ENCODE results near the gene KLF13. TPM values are rescaled to one million over a fixed set of nuclear protein-coding genes. Genes with fewer than 3 reads are reported as not detected.

KLF13 gene
- total RNA-seq, 1 experiment from 2014 or later: 60.1 TPM

GRCh38 chr15:31323627-31324026 is 3.0 kb upstream of the KLF13 start:
- CTCF ChIA-PET: interaction anchor here (1.9 kb wide), 1 partner anchor 108 kb away, joined by 5 read pairs; no protein-coding TSS in a partner anchor
- Histone ChIP-seq H3K4me3 (replicated peaks in 1 of 2; ENCODE audit: low read depth in 1 of 2, low read length in 2 of 2) (no peak overlapping the region), H3K4me1 (ENCODE audit: control insufficient read depth in 1 of 2, insufficient read depth in 2 of 2, low read length in 2 of 2) (peaks cover 4 to 13% of the 10 kb centered on the region in 2 experiments; a peak in 2 of 4 replicates), H3K27ac (ENCODE audit: low read depth, low read length) (no peak overlapping the region), H4K20me1 (ENCODE audit: insufficient read depth) (no peaks in the 10 kb centered on the region), H3K9ac (ENCODE audit: low read length) (no peak overlapping the region), H3K9me2 (ENCODE audit: insufficient read depth) (no peaks in the 10 kb centered on the region), H2AFZ (ENCODE audit: low read depth, low read length, poor library complexity, severe bottlenecking) (no peak overlapping the region), H3K4me2 (ENCODE audit: low read length) (no peak overlapping the region), H3K9me3 (ENCODE audit: control insufficient read depth in 1 of 2, insufficient read depth in 1 of 2, low read depth in 1 of 2, low read length in 2 of 2) (no peaks in the 10 kb centered on the region), H3K79me2 (ENCODE audit: insufficient read depth, low read length) (no peaks in the 10 kb centered on the region), H3K27me3 (ENCODE audit: insufficient read depth, low read length) (no peaks in the 10 kb centered on the region), H3K36me3 (ENCODE audit: control insufficient read depth in 1 of 2, insufficient read depth in 2 of 2, low read length in 2 of 2) (no peaks in the 10 kb centered on the region)
- RAD21 ChIA-PET (ENCODE audit: low non-redundant PET in 1 of 2, low total read pairs in 2 of 2, uncharacterized antibody in 2 of 2, unreplicated experiment in 2 of 2): no interaction called here
- TF ChIP-seq CTCF (IDR thresholded peaks at IDR 0.05 in 2 of 3, conservative IDR thresholded peaks at IDR 0.05 in 1 of 3; ENCODE audit: borderline replicate concordance in 1 of 3, insufficient read depth in 1 of 3, low read depth in 2 of 3, low read length in 2 of 3) (no peak), EZH2phosphoT487 (IDR thresholded peaks at IDR 0.05; ENCODE audit: borderline replicate concordance) (no peak), MAX (IDR thresholded peaks at IDR 0.05) (no peak), RAD21 (IDR thresholded peaks at IDR 0.05; ENCODE audit: low read depth) (no peak), ZNF274 (IDR thresholded peaks at IDR 0.05; ENCODE audit: low read depth, low read length) (no peak), FOSL1 (IDR thresholded peaks at IDR 0.05; ENCODE audit: low read depth) (no peak), ZBTB33 (IDR thresholded peaks at IDR 0.05; ENCODE audit: extremely low read depth, insufficient replicate concordance, low read length) (no peak), EGR1 (IDR thresholded peaks at IDR 0.05; ENCODE audit: low read depth) (no peak), ZFX (IDR thresholded peaks at IDR 0.05) (no peak), SRF (IDR thresholded peaks at IDR 0.05; ENCODE audit: low read depth) (no peak), SIN3A (IDR thresholded peaks at IDR 0.05; ENCODE audit: low read depth) (no peak), YY1 (IDR thresholded peaks at IDR 0.05; ENCODE audit: extremely low read depth, insufficient replicate concordance, low read depth, low read length) (no peak), CBX3 (IDR thresholded peaks at IDR 0.05; ENCODE audit: low read depth) (no peak), EZH2 (IDR thresholded peaks at IDR 0.05) (no peak), JUND (IDR thresholded peaks at IDR 0.05) (no peak), SP1 (IDR thresholded peaks at IDR 0.05; ENCODE audit: low read depth) (no peak), TCF7L2 (IDR thresholded peaks at IDR 0.05; ENCODE audit: borderline replicate concordance, extremely low read depth, insufficient read depth, insufficient read length) (no peak), CEBPB (IDR thresholded peaks at IDR 0.05; ENCODE audit: low read depth) (no peak), POLR2A (IDR thresholded peaks at IDR 0.05; ENCODE audit: borderline replicate concordance, extremely low read depth, insufficient read depth, insufficient read length) (no peak), ATF3 (IDR thresholded peaks at IDR 0.05) (no peak)
- ATAC-seq: no peak
- no peak for DNase-seq (ENCODE audit: low read depth, low spot score)
- BruUV-seq (replicated peaks): no TSS peak
- POLR2A ChIA-PET: no interaction called here
- intact Hi-C loops (cut with micrococcal nuclease): no loop called here

Data from HCT116 (cell line).